PC-9 (cell line): ENCODE results near the gene GPR152. TPM values are rescaled to one million over a fixed set of nuclear protein-coding genes. Genes with fewer than 3 reads are reported as not detected.
"Not testable (repeated sequence)": the region's sequence is repeated elsewhere in the genome, so short reads cannot be mapped to it uniquely, and the experiment has no call there.

ENCODE experiments used
- BruUV-seq: library from RNA; stranded (reverse); fragments of 400-500 nt; replicated peaks from 2 replicates; lab custom pipeline; 2021; lab: Mats Ljungman, UMichigan
- CTCF ChIA-PET: fragments of 300-600 bp; sonication (Branson Sonifier 250); formaldehyde crosslinking; loops from one replicate; lab custom pipeline; 2022; ENCODE audit warnings: antibody characterized with exemption; lab: Charles Lee
- POLR2A ChIA-PET: fragments of 300-600 bp; sonication (Branson Sonifier 250); formaldehyde crosslinking; loops from one replicate; lab custom pipeline; 2022; ENCODE audit warnings: antibody characterized with exemption; ENCODE audit not compliant: unreplicated experiment; lab: Charles Lee
- DNase-seq, 2 experiments: peaks; one replicate each; pipeline versions ENCODE4 v3.0.0 to v3.0.0-alpha.2; 2015 to 2022; ENCODE audit warnings: mixed read lengths in 1 of 2
- H2AFZ ChIP-seq: fragments of 200-600 bp; sonication (generic); 2 replicates; pipeline ENCODE4 v1.8.1; 2017; ENCODE audit warnings: antibody characterized with exemption
- H3F3A ChIP-seq: fragments of 200-600 bp; sonication (generic); 2 replicates; pipeline ENCODE4 v1.8.1; 2017; ENCODE audit warnings: antibody characterized with exemption, mild to moderate bottlenecking, low read depth; ENCODE audit not compliant: insufficient read depth
- H3K27ac ChIP-seq: fragments of 200-600 bp; sonication (generic); 2 replicates; pipeline ENCODE4 v1.6.1; 2016; ENCODE audit warnings: mixed run types
- H3K27me3 ChIP-seq: fragments of 200-600 bp; sonication (generic); 2 replicates; pipeline ENCODE4 v1.6.1; 2016; ENCODE audit warnings: low read depth, mixed run types; ENCODE audit not compliant: insufficient read depth
- H3K36me3 ChIP-seq: fragments of 200-600 bp; sonication (generic); 2 replicates; pipeline ENCODE4 v1.6.1; 2016; ENCODE audit warnings: low read depth, mixed run types
- H3K4me1 ChIP-seq: fragments of 200-600 bp; sonication (generic); replicated peaks from 2 replicates; pipeline ENCODE4 v1.6.1; 2016; ENCODE audit warnings: mixed run types; ENCODE audit not compliant: insufficient read depth
- H3K4me2 ChIP-seq: fragments of 200-600 bp; sonication (generic); 2 replicates; pipeline ENCODE4 v1.6.1; 2017; ENCODE audit warnings: mixed run types
- H3K4me3 ChIP-seq: fragments of 200-600 bp; sonication (generic); 2 replicates; pipeline ENCODE4 v1.6.1; 2016; ENCODE audit warnings: mixed run types
- H3K79me2 ChIP-seq: fragments of 200-600 bp; sonication (generic); 2 replicates; pipeline ENCODE4 v1.6.1; 2017; ENCODE audit warnings: low read depth, mixed run types
- H3K9me2 ChIP-seq: fragments of 200-600 bp; sonication (generic); 2 replicates; pipeline ENCODE4 v1.8.1; 2017; ENCODE audit warnings: mild to moderate bottlenecking; ENCODE audit not compliant: insufficient read depth
- H3K9me3 ChIP-seq: fragments of 200-600 bp; sonication (generic); 2 replicates; pipeline ENCODE4 v1.8.1; 2016; ENCODE audit warnings: low read depth; ENCODE audit not compliant: insufficient read depth
- H4K20me1 ChIP-seq: fragments of 200-600 bp; sonication (generic); 2 replicates; pipeline ENCODE4 v1.8.1; 2017; ENCODE audit not compliant: insufficient read depth
- EZH2 ChIP-seq: fragments of 200-600 bp; sonication (generic); IDR thresholded peaks from 2 replicates; pipeline ENCODE4 v1.8.0; 2017; ENCODE audit warnings: antibody characterized with exemption, low read depth
- intact Hi-C: fragments of 100-400 bp; cut with micrococcal nuclease; formaldehyde crosslinking; loops from one replicate; pipeline ENCODE4 v1.10.0; 2022; ENCODE audit not compliant: unreplicated experiment
- total RNA-seq: library from RNA; stranded (reverse); gene quantifications from 2 replicates; pipeline ENCODE4 v1.2.3, GENCODE V29; 2021
- TF ChIP-seq, protein P1 (sequence below): fragments of 200-600 bp; sonication (generic); conservative IDR thresholded peaks from 2 replicates; pipeline ENCODE4 v1.6.1; 2017; ENCODE audit warnings: mixed run types, antibody characterized with exemption, mild to moderate bottlenecking, moderate library complexity

GPR152 gene
- total RNA-seq, 1 experiment from 2014 or later = not detected

DNA sequence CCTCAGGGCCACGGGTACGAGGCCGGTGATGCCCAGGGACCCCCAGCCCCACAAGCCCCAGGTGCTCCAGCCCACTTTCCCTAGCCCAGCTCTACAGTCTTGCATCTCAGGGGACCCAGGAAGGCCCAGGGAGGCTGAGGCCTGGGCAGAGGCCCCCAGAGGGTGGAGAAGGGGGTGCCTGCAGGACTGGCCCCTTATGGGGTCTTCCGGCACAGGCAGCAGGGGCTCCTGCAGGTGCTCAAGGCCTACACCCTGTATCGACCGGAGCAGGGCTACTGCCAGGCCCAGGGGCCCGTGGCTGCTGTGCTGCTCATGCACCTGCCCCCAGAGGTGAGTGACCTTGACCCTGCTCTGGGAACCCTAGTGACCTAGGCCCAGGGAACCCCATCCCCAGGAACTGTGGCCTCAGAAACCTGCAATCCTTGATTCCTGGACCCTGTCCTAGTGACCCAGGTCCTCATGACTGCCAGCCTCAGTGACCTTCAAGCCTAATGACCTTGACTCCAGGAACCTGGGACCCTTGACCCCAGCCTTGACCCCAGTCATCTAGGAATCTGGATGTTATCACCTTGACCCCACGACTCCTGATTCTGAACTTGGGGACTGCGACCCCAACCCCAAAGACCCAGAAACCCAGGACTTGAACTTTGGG lies 46.7 kb downstream of the GPR152 start:
- ChIA-PET CTCF (interaction anchor here (0.6 kb wide), 1 partner anchor 311 kb away, joined by 6 read pairs; no protein-coding TSS in a partner anchor), POLR2A (interaction anchor here (0.6 kb wide), 2 partner anchors 18 to 51 kb away, joined by 3 read pairs; no protein-coding TSS in a partner anchor)
- BruUV-seq = no TSS peak
- DNase-seq = no peak
- no peaks in the 10 kb centered on the region for H3K9me2 ChIP-seq
- H3K36me3 ChIP-seq = no peaks in the 10 kb centered on the region
- H3F3A ChIP-seq = peaks cover 13% of the 10 kb centered on the region; the same call in 1 of the 2 replicates
- peaks cover 5% of the 10 kb centered on the region for H3K79me2 ChIP-seq
- H3K9me3 ChIP-seq = no peaks in the 10 kb centered on the region
- H3K27me3 ChIP-seq = no peaks in the 10 kb centered on the region
- H3K4me2 ChIP-seq = no peak overlapping the region
- H3K4me1 ChIP-seq = peaks cover 6% of the 10 kb centered on the region
- TF ChIP-seq EZH2 = no peak
- TF ChIP-seq, protein P1, sequence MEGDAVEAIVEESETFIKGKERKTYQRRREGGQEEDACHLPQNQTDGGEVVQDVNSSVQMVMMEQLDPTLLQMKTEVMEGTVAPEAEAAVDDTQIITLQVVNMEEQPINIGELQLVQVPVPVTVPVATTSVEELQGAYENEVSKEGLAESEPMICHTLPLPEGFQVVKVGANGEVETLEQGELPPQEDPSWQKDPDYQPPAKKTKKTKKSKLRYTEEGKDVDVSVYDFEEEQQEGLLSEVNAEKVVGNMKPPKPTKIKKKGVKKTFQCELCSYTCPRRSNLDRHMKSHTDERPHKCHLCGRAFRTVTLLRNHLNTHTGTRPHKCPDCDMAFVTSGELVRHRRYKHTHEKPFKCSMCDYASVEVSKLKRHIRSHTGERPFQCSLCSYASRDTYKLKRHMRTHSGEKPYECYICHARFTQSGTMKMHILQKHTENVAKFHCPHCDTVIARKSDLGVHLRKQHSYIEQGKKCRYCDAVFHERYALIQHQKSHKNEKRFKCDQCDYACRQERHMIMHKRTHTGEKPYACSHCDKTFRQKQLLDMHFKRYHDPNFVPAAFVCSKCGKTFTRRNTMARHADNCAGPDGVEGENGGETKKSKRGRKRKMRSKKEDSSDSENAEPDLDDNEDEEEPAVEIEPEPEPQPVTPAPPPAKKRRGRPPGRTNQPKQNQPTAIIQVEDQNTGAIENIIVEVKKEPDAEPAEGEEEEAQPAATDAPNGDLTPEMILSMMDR = no peak
- H2AFZ ChIP-seq = no peak overlapping the region
- no peaks in the 10 kb centered on the region for H4K20me1 ChIP-seq
- no peak overlapping the region for H3K4me3 ChIP-seq
- intact Hi-C loops = no loop called here
- H3K27ac ChIP-seq = no peak overlapping the region

DNA sequence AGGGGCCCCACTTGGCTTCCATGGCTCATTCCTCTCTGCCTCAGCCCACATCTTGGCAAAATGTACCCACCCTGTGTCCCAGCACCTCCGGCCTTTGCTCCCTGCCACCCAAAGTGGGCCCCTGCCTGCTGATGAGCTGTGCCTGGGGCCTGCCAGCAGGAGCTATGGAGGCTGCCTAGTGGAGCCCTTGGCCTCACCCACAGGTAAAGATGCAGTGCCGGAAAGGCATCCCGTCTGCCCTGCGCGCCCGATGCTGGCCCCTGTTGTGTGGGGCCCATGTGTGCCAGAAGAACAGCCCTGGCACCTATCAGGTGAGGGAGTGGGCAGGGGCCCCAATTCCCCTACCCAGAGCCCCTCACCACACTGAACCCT lies 47.3 kb downstream of the GPR152 start:
- no peak for TF ChIP-seq EZH2
- TF ChIP-seq, protein P1 = no peak
- ChIA-PET CTCF (interaction anchor here (0.6 kb wide), 1 partner anchor 311 kb away, joined by 6 read pairs; no protein-coding TSS in a partner anchor), POLR2A (interaction anchor here (0.6 kb wide), 2 partner anchors 51 to 116 kb away, joined by 3 to 4 read pairs; partner anchors contain the start of gene ANKRD13D)
- no peak for DNase-seq
- Histone ChIP-seq H2AFZ (no peak overlapping the region), H3K4me2 (no peak overlapping the region), H3F3A (peaks cover 13% of the 10 kb centered on the region; the same call in 1 of the 2 replicates), H3K27me3 (no peaks in the 10 kb centered on the region), H3K79me2 (peaks cover 12% of the 10 kb centered on the region), H3K36me3 (no peaks in the 10 kb centered on the region), H3K4me3 (no peak overlapping the region), H3K9me3 (no peaks in the 10 kb centered on the region), H3K27ac (no peak overlapping the region), H3K4me1 (peaks cover 12% of the 10 kb centered on the region), H3K9me2 (no peaks in the 10 kb centered on the region), H4K20me1 (no peaks in the 10 kb centered on the region)
- intact Hi-C loops = no loop called here
- BruUV-seq = no TSS peak

DNA sequence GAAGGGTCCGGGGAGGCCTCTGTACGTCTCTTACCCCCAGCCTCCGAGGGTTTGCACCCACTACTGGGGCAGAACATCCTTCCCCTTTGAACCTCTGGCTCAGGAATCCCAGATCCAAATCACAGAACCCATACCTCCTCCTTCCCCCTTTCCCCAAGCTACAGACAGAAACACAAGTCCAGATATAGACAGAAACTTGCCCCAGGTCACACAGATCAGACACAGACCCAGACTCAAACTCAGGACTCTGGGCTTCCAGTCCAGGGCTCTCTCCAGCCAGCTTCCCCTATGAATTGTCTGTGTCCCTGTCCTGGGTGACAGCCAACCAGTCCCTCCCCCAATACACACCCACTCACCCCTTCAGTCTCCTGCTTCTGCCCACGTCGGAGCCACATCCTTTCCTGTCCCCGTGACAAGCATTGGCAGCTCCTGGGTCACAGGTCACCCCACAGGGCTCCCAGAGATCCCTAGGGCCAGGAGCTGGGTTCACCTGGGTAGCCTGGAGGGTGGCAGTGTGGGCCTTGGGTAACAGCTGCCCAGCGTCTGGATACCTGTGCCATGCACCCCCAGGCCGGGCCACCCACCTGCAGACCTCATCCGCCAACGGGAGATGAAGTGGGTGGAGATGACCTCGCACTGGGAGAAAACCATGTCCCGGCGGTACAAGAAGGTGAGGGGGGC lies 47.9 kb downstream of the GPR152 start:
- Histone ChIP-seq H4K20me1 (no peaks in the 10 kb centered on the region), H3K36me3 (no peaks in the 10 kb centered on the region), H3K79me2 (peaks cover 17% of the 10 kb centered on the region), H3K4me2 (no peak overlapping the region), H3K4me3 (no peak overlapping the region), H2AFZ (no peak overlapping the region), H3K9me3 (no peaks in the 10 kb centered on the region), H3K9me2 (no peaks in the 10 kb centered on the region), H3K4me1 (peaks cover 14% of the 10 kb centered on the region), H3K27me3 (no peaks in the 10 kb centered on the region), H3K27ac (no peak overlapping the region), H3F3A (peaks cover 13% of the 10 kb centered on the region; the same call in 1 of the 2 replicates)
- DNase-seq = no peak
- no TSS peak for BruUV-seq
- no peak for TF ChIP-seq EZH2
- TF ChIP-seq, protein P1 = no peak
- POLR2A ChIA-PET = interaction anchor here (0.6 kb wide), 1 partner anchor 116 kb away, joined by 4 read pairs; the partner anchor contains the start of gene ANKRD13D
- CTCF ChIA-PET = interaction anchor here (1.1 kb wide), 1 partner anchor 226 kb away, joined by 4 read pairs; no protein-coding TSS in a partner anchor
- intact Hi-C loops = no loop called here

DNA sequence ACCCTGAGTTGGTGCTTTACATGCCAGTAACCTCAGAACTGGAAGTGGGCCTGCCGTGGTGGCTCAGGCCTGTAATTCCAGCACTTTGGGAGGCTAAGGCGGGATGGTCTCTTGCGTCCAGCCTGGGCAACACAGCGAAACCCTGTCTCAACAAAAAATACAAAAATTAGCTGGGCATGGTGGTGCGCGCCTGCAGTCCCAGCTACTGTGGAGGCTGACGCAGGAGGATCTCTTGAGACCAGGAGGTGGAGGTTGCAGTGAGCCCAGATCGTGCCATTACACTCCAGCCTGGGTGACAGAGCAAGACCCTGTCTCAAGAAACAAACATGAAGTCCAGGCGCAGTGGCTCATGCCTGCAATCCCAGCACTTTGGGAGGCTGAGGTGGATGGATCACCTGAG lies 49.4 kb downstream of the GPR152 start:
- DNase-seq, H4K20me1 ChIP-seq, H3K4me3 ChIP-seq, H3K36me3 ChIP-seq, intact Hi-C loops, BruUV-seq, CTCF ChIA-PET, H2AFZ ChIP-seq, H3K27ac ChIP-seq, H3K27me3 ChIP-seq, H3K9me3 ChIP-seq, H3K4me2 ChIP-seq, POLR2A ChIA-PET, H3K9me2 ChIP-seq: not testable (repeated sequence)
- peaks cover 18% of the 10 kb centered on the region; the same call in 1 of the 2 replicates for H3F3A ChIP-seq
- H3K4me1 ChIP-seq = peaks cover 14% of the 10 kb centered on the region
- H3K79me2 ChIP-seq = peaks cover 20% of the 10 kb centered on the region
